GM13976 (cell line): Measurements from ENCODE around the gene IGSF3.
"Not testable (repeated sequence)": the region's sequence is repeated elsewhere in the genome, so short reads cannot be mapped to it uniquely, and the experiment has no call there.

Experiments
- DNase-seq: peaks from one replicate; pipeline ENCODE4 v3.0.0; 2012; ENCODE audit warnings: low spot score
- CTCF ChIP-seq: IDR thresholded peaks from 2 replicates; pipeline ENCODE4 v1.5.1; 2012; ENCODE audit warnings: borderline replicate concordance, mild to moderate bottlenecking; ENCODE audit not compliant: insufficient read depth; ENCODE audit errors: extremely low read depth, missing control alignments, control extremely low read depth
- in situ Hi-C: fragments of 300-500 bp; cut with MboI; formaldehyde crosslinking; loops from one replicate; pipeline ENCODE4 v1.12.0; 2022; ENCODE audit warnings: low sequenced_read_pairs, mixed read lengths, inconsistent platforms; ENCODE audit not compliant: unreplicated experiment

Gene IGSF3

GRCh38 chr1:116591006-116591950 lies 76.3 kb downstream of the IGSF3 start:
- DNase-seq, in situ Hi-C loops: not testable (repeated sequence)

DNA sequence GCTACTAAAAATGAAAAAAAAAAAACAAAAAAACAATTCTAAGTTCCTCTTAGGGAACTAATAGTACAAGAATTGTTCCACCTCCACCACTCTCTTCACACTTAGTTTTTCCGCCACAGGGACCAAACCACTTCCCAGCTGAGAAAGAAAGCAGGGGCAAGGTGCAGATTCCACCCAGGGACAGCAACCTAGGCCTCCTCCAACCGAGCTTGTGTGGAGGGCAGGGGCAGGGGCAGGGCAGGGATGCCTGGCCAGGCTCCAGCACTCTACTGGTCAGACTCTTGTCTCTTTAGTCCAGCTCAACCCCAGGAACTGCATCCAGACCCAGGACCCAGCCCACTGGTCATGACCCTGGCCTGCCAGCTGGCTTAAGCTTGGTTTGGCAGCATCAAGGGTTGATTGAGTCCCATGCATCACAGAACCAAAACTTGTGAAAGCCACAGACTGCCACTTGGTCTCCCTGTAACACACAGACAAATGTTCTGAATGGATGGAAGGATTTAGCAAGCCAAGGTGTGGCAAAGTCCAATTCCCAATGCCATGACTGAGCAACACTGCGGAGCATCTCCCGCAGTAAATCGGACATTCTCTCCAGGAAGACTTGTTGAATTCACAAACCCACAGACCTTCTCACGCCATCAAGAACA lies 77.1 kb downstream of the IGSF3 start:
- in situ Hi-C loops, DNase-seq: not testable (repeated sequence)

DNA sequence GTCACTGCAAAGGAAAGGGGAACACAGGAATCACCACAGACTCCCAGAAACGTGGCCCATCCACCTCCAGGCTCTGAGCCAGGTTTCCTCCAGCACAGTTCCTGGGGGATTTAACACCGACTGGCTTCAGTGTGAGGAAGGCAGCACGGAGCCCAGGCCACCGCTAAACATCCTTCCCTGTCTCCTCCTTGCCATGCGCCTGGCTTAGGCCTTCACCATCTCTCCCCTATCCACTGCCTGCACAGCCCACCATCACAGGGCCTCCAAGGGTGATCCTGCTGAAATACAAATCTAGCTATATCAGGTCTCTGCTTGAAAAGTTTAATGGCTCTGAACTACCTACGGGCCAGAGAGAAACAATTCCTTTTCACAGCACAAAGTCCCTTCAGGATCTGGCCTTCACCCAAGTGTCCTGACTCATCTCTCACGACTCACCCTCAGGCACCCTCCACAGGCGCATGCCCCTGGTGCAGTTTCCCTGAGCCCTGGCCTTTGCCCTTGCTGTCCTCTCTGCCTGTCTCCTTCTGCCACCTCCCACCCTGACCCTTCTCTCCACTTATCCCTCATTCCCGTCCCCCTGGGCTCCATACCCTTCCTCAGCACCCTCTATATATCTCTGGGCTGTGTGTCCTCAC lies 78.3 kb downstream of the IGSF3 start:
- DNase-seq, in situ Hi-C loops: not testable (repeated sequence)

- no peak for TF ChIP-seq CTCF
- DNase-seq, result no peak
- in situ Hi-C loops, result no loop called here
Observed at GRCh38 chr1:116587501-116588227, 79.9 kb downstream of the IGSF3 start.

DNA sequence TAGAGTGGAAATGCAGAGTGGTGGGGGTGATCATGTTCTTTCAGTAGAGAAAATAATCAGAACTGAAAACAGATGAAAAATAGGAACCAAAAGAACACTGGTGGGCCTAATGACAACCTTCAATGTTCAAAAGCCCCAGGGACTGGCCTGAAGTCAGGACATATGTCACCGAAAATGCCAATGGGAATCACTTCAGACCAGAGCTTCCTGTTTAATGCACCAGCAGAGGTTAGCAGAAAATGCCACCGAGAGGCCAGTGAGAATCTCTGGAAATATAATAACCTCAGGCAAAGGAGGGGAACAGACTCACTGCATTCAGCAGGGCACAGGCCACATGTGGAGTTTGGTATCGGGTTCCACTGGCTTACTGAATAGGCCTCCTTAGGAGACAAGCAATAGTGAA lies 80.8 kb downstream of the IGSF3 start:
- DNase-seq, result peak; percentile 53
- in situ Hi-C loops, result no loop called here
- no peak for TF ChIP-seq CTCF

GRCh38 chr1:116585886-116586285 lies 81.6 kb downstream of the IGSF3 start:
- no peak for TF ChIP-seq CTCF
- in situ Hi-C loops, result no loop called here
- no peak for DNase-seq

DNA sequence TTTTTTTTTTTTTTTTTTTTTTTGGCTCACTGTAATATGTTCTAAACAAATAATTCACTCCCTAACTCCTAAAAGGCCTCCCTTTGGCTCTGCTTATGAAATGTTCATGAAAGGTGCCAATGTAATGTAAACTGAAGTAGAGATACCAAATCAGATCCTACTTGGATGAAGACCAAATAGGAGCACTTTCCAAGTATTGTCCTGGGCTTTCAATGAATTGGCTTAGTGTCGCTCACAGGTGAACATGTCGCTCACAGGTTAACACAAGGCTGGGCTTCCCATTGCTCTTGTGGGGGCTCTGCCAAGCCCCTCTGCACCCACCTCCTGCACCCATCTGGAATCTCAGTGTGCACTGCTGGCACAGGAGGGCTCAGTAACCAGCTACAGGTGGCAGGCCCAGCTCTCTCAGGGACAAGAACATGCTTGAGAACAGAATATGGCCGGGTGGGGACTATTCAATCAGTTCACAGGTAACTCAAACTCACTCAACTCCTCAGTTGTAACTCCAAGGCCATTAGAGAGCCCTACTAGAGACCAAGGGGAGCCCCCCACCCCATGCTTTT lies 86.1 kb downstream of the IGSF3 start:
- in situ Hi-C loops, result no loop called here
- TF ChIP-seq CTCF, result no peak

More for the DNA sequence above, 86.1 kb downstream of the IGSF3 start:
- DNase-seq, result no peak
